BLaER1 treated with 17β-estradiol and CSF1 and Interleukin-3, amounts not matched to agents 10 nM and 100 nM (cell line): ENCODE data around the gene KLHL17.

Experiments
- H3K27ac ChIP-seq, 11 experiments: shearing (Covaris generic); formaldehyde crosslinking; 2 replicates each; pipeline ENCODE4 v1.8.1; 2022
- H3K27me3 ChIP-seq, 11 experiments: shearing (Covaris generic); formaldehyde crosslinking; 2 replicates each; pipeline ENCODE4 v1.8.1; 2022
- H3K36me3 ChIP-seq, 11 experiments: shearing (Covaris generic); formaldehyde crosslinking; 2 replicates each; pipeline ENCODE4 v1.8.1; 2022
- H3K4me1 ChIP-seq, 10 experiments: shearing (Covaris generic); formaldehyde crosslinking; 2 replicates each; pipeline ENCODE4 v1.8.1; 2022
- H3K4me2 ChIP-seq, 11 experiments: shearing (Covaris generic); formaldehyde crosslinking; 2 replicates each; pipeline ENCODE4 v1.8.1; 2022
- H3K4me3 ChIP-seq, 10 experiments: shearing (Covaris generic); formaldehyde crosslinking; 2 replicates each; pipeline ENCODE4 v1.8.1; 2022
- H3K9ac ChIP-seq, 11 experiments: shearing (Covaris generic); formaldehyde crosslinking; 2 replicates each; pipeline ENCODE4 v1.8.1; 2022
- H3K9me3 ChIP-seq, 11 experiments: shearing (Covaris generic); formaldehyde crosslinking; replicated peaks in 1 of 11; 2 replicates each; pipeline ENCODE4 v1.8.1; 2022
- H4K20me1 ChIP-seq, 11 experiments: shearing (Covaris generic); formaldehyde crosslinking; 2 replicates each; pipeline ENCODE4 v1.8.1; 2022
- Cebpa-rat ChIP-seq, 11 experiments: shearing (Covaris generic); IDR thresholded peaks; 2 replicates each; pipeline ENCODE4 v1.8.1; 2022

KLHL17 gene

GRCh38 chr1:960363-961131 lies at the start of gene KLHL17:
Gene KLHL17, plus strand, starts transcription at chr1:960584. Its CDS starts 110 bp downstream, at chr1:960694.
- TF ChIP-seq Cebpa-rat (IDR thresholded peaks at IDR 0.05): no peak
- Histone ChIP-seq H3K27me3 (peaks cover 6 to 17% (median 7%) of the 10 kb centered on the region in 11 experiments; a peak in 18 of 22 replicates), H3K9me3 (no peaks in the 10 kb centered on the region), H3K36me3 (peaks cover 21 to 50% (median 41%) of the 10 kb centered on the region in 11 experiments), H3K9ac (peak within 1 kb of the TSS; percentile 70 to 92 (median 86)), H4K20me1 (peaks cover 0 to 71% (median 45%) of the 10 kb centered on the region in 11 experiments; a peak in 19 of 22 replicates), H3K4me2 (peak within 1 kb of the TSS; percentile 91 to 100 (median 97)), H3K27ac (peak within 1 kb of the TSS; percentile 32 to 84 (median 70); a peak in 21 of 22 replicates), H3K4me3 (peak within 1 kb of the TSS; percentile 84 to 100 (median 96)), H3K4me1 (peaks cover 43 to 55% (median 48%) of the 10 kb centered on the region in 10 experiments)

- peaks cover 42 to 87% (median 81%) of the 10 kb centered on the region in 10 experiments for H3K4me1 ChIP-seq
- peak overlapping the region in 5 of 11 experiments; percentile 35 to 62 (median 59); a peak in 8 of 22 replicates for H3K9ac ChIP-seq
- peak overlapping the region; percentile 72 to 97 (median 89) for H3K4me2 ChIP-seq
- H3K27me3 ChIP-seq: peaks cover 0 to 61% (median 0%) of the 10 kb centered on the region in 11 experiments; a peak in 9 of 22 replicates
- H3K36me3 ChIP-seq: no peaks in the 10 kb centered on the region; a peak in 2 of 22 replicates
- peak overlapping the region in 2 of 11 experiments; percentile 34 to 38; a peak in 2 of 22 replicates for H3K27ac ChIP-seq
- peaks cover 0 to 62% (median 24%) of the 10 kb centered on the region in 11 experiments; a peak in 18 of 22 replicates for H4K20me1 ChIP-seq
- H3K9me3 ChIP-seq: no peaks in the 10 kb centered on the region
- H3K4me3 ChIP-seq: peak overlapping the region in 3 of 10 experiments; percentile 23 to 52 (median 47); a peak in 3 of 20 replicates
- no peak for TF ChIP-seq Cebpa-rat (IDR thresholded peaks at IDR 0.05)
These were observed 49.3 kb upstream of the KLHL17 start for GRCh38 chr1:910881-911721.

DNA sequence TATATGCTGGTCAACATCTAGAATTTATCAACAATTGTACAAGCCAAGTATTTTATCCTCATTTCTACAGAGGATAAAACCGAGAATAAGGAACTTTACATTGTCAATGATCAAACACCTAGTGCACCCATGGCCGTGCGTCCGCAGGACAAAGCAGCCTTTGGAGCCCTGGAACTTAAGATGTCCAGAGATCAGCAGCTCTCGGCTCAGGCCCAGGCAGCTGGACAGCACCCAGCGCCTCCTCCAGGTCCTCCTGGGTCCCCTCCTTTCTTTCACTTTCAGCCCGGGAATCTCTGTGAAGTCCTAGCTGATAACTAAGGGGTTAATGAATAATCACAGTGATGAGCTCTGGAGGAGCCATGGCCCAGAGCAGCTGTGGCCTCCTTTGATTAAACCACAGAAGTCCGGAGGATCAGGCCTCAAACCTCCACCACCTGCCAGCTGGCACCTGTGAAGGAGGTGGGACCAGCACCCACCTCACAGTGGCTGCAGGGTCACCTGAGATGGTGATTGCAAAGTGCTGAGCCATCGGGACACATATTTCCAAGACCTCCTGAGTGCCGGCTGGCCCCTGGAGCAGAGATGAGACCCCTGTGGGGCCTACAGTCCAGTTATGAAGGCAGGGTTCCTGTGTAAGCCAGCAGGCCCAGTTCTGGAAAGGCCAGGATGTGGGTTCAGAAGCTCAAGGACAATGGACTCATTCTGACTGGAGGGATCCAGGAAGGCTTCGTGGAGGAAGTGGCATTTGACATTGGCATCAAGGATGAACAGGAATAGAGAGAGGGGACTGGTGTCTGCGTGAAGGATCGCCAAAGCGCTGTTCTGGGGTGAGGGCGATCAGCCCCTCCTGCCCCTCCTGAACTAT lies 48.3 kb upstream of the KLHL17 start:
- Histone ChIP-seq H3K36me3 (no peaks in the 10 kb centered on the region), H3K9me3 (no peaks in the 10 kb centered on the region), H3K4me2 (peak overlapping the region; percentile 43 to 97 (median 89)), H4K20me1 (peaks cover 0 to 62% (median 22%) of the 10 kb centered on the region in 11 experiments; a peak in 16 of 22 replicates), H3K27me3 (peaks cover 0 to 72% (median 0%) of the 10 kb centered on the region in 11 experiments; a peak in 9 of 22 replicates), H3K4me1 (peaks cover 32 to 85% (median 71%) of the 10 kb centered on the region in 10 experiments), H3K27ac (peak overlapping the region in 1 of 11 experiments; percentile 44; a peak in 3 of 22 replicates), H3K9ac (peak overlapping the region in 1 of 11 experiments; percentile 59; a peak in 1 of 22 replicates), H3K4me3 (0 out of 20 replicates have a peak overlapping the region, but pooled peaks of 1 of the 10 experiments have one; percentile 3)
- TF ChIP-seq Cebpa-rat (IDR thresholded peaks at IDR 0.05): no peak

- TF ChIP-seq Cebpa-rat (IDR thresholded peaks at IDR 0.05): no peak
- peak overlapping the region; percentile 43 to 97 (median 89) for H3K4me2 ChIP-seq
- H3K4me3 ChIP-seq: no peak overlapping the region
- no peaks in the 10 kb centered on the region for H3K9me3 ChIP-seq
- no peaks in the 10 kb centered on the region for H3K36me3 ChIP-seq
- peaks cover 0 to 79% (median 0%) of the 10 kb centered on the region in 11 experiments; a peak in 9 of 22 replicates for H3K27me3 ChIP-seq
- peak overlapping the region in 3 of 11 experiments; percentile 29 to 46 (median 44); a peak in 5 of 22 replicates for H3K27ac ChIP-seq
- H3K4me1 ChIP-seq: peaks cover 25 to 85% (median 66%) of the 10 kb centered on the region in 10 experiments
- peaks cover 0 to 67% (median 22%) of the 10 kb centered on the region in 11 experiments; a peak in 16 of 22 replicates for H4K20me1 ChIP-seq
- 0 out of 22 replicates have a peak overlapping the region, but pooled peaks of 1 of the 11 experiments have one; percentile 10 for H3K9ac ChIP-seq
These were observed 47.6 kb upstream of the KLHL17 start for GRCh38 chr1:912740-913301.

DNA sequence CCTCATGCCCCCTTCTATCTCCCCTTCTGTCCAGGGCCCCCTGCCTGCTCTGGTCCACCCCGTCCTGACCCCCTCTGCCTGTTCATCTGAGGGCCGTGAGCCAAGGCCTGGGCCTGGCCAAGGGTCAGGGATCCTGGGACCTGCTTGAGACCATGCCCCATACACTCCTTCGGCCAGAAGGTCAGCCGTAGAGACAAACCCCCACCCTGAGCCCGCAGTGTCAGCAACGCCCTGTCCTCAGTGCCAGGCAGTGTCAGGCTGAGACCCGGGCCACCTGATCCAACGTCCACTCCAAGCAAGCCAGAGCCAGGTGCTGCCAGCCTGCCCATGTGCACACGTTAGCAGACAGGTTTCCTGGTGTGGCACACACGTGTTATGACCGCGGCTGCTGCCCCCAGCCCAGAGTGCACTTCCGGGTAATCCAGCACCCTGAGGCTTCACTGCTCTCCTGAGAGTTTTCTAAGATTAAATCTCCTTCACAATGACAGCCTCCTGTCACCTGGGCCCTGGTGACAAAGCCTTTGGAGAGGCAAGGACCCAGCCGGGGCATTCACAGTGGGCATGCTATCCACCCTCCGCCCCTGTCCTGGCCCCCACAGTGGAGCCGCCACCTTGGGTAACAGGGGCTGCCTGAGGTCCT lies 46.8 kb upstream of the KLHL17 start:
- Histone ChIP-seq H4K20me1 (peaks cover 0 to 75% (median 22%) of the 10 kb centered on the region in 11 experiments; a peak in 15 of 22 replicates), H3K4me2 (peak overlapping the region in 9 of 11 experiments; percentile 72 to 97 (median 90); a peak in 18 of 22 replicates), H3K4me3 (no peak overlapping the region), H3K9ac (peak overlapping the region in 1 of 11 experiments; percentile 3; a peak in 1 of 22 replicates), H3K9me3 (no peaks in the 10 kb centered on the region), H3K36me3 (no peaks in the 10 kb centered on the region), H3K27me3 (peaks cover 0 to 87% (median 0%) of the 10 kb centered on the region in 11 experiments; a peak in 9 of 22 replicates), H3K27ac (peak overlapping the region in 3 of 11 experiments; percentile 29 to 46 (median 44); a peak in 3 of 22 replicates), H3K4me1 (peaks cover 25 to 87% (median 66%) of the 10 kb centered on the region in 10 experiments)
- no peak for TF ChIP-seq Cebpa-rat (IDR thresholded peaks at IDR 0.05)

- Histone ChIP-seq H3K4me2 (peak overlapping the region in 9 of 11 experiments; percentile 72 to 97 (median 90); a peak in 17 of 22 replicates), H3K27ac (no peak overlapping the region), H3K36me3 (no peaks in the 10 kb centered on the region), H3K4me3 (no peak overlapping the region), H3K9me3 (no peaks in the 10 kb centered on the region), H4K20me1 (peaks cover 0 to 82% (median 23%) of the 10 kb centered on the region in 11 experiments; a peak in 15 of 22 replicates), H3K27me3 (peaks cover 0 to 94% (median 0%) of the 10 kb centered on the region in 11 experiments; a peak in 9 of 22 replicates), H3K9ac (no peak overlapping the region; a peak in 1 of 22 replicates), H3K4me1 (peaks cover 25 to 94% (median 71%) of the 10 kb centered on the region in 10 experiments)
- TF ChIP-seq Cebpa-rat (IDR thresholded peaks at IDR 0.05): no peak
These were observed 46.1 kb upstream of the KLHL17 start for GRCh38 chr1:914131-914890.
